Choroid plexus epithelial cell (primary cell): ENCODE measurements around the gene NOL4L.

ENCODE experiments used
- DNase-seq: peaks from one replicate; pipeline ENCODE4 v3.0.0-alpha.2; 2010; ENCODE audit warnings: low read depth
- H3K4me3 ChIP-seq: 2 replicates; pipeline ENCODE4 v1.5.1; 2011; ENCODE audit warnings: low read depth, mild to moderate bottlenecking, control low read depth, low read length, moderate library complexity
- CTCF ChIP-seq: conservative IDR thresholded peaks from 2 replicates; pipeline ENCODE4 v1.5.1; 2011; ENCODE audit warnings: low read depth, mild to moderate bottlenecking, control low read depth, inconsistent platforms, low read length, moderate library complexity

Gene NOL4L

DNA sequence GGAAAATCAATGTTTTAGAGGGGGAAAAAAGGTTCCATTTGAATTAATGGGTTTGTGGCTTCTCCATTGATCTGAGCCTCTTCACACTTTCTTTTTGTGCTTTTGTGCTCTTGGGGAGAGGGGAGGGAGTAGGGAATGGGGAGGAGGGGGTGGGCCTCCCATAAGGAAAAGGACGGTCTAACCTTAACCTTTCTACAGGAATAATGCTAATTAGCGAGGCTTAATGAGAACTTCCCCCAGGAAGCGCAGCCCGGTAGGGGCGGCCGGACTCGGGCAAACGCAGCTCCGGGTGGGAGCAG, 103.0 kb downstream of the NOL4L start:
- DNase-seq, result no peak
- no peak for TF ChIP-seq CTCF
- peak overlapping the region; percentile 76 for H3K4me3 ChIP-seq

GRCh38 chr20:32481311-32482142, 103.6 kb downstream of the NOL4L start:
- peak overlapping the region; percentile 76 for H3K4me3 ChIP-seq
- TF ChIP-seq CTCF, result no peak
- peak; percentile 42 for DNase-seq

- no peak for TF ChIP-seq CTCF
- peak; percentile 56 for DNase-seq
- H3K4me3 ChIP-seq, result peak overlapping the region; percentile 76
These were observed 104.5 kb downstream of the NOL4L start for GRCh38 chr20:32480371-32481241.

DNA sequence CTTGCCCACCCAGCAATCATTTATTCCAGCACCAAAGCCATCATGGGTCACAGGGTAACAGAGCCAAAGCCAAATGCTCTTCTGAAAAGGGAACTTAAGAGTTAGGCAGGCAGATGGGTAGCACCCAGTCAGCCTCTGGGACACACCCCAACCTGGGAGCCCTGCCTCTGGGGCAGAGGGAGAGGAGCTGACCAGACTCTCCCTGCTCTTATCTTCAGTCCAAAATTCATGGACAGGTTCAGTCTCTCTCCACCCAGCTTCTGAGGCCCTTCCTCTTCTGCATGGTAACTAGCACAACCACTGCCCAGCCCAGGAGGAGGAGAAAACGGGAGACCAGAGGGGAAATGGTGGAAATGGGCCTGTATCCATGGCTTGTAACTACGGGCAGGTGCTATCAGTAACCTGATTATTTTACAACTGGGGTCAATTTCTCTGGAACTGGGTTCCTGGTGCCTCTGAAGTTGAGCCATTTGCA, 105.4 kb downstream of the NOL4L start:
- no peak overlapping the region for H3K4me3 ChIP-seq
- no peak for DNase-seq
- TF ChIP-seq CTCF, result no peak

DNA sequence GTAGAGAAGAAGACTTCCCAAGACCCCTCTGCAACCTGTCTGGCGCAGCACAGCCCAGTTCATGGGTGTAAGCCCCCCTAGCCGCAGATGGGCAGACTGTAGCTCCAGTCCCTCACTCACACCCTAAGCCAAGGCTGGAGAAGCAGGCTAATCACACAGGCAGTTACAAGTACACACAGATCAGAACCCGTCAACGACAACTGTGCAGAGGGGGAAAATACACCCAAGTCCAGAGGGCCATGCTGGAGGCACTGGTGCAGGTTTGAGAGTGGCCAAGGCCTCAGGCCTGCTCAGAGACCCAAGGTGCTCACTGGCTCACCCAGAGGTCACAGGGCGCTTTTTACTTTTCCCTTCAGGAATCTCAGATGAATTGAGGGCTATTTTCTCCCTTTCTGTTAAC, 106.1 kb downstream of the NOL4L start:
- H3K4me3 ChIP-seq, result no peak overlapping the region
- TF ChIP-seq CTCF, result no peak
- DNase-seq, result no peak

GRCh38 chr20:32478576-32478975, 106.6 kb downstream of the NOL4L start:
- TF ChIP-seq CTCF, result no peak
- DNase-seq, result no peak
- no peak overlapping the region for H3K4me3 ChIP-seq
